Glomerular visceral epithelial cell (primary cell): Measurements from ENCODE around the gene LGI4.
A peak's percentile ranks its signal among the peaks of the same experiment; 100 is the strongest.
"Not testable (repeated sequence)": the region's sequence is repeated elsewhere in the genome, so short reads cannot be mapped to it uniquely, and the experiment has no call there.

Experiments
- DNase-seq: peaks from one replicate; pipeline ENCODE4 v3.0.0-alpha.2; 2016; ENCODE audit errors: extremely low spot score

Gene LGI4

DNA sequence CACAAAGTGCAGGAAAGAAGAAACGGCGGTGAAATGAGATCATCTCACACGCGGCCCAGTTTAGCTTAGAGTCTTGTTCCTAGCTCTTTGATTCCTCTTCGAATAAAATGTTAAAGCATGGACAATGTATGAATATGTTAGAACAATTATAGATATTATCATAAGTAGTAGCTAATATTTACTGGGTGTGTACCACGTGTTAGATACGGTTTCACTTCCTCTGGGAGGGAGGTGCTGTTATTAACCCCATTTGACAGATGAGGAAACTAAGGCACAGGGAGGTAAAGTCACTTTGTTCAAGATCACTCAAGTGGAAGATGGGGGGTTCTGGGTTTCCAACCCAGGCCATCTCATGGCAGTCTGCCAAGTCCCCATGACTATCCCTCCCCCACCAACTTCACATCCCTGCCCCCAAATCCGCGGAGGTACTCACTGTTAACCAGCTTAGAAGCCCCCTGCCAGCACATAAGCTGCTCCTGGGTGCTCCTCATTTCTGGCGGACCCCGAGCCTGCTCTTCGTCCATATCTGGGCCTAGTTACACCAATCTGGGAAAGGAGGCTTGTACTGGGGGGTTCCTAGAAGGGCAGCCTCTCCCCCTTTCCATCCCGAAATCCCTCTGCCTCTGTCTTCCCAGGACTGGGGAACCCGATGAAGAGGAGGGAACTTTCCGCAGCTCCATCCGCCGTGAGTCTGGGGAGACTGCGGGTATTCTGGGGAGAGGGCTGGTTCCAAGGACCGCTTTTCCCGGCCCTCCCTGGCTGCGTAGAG is 7.2 kb upstream of the LGI4 start:
- no peak for DNase-seq

DNA sequence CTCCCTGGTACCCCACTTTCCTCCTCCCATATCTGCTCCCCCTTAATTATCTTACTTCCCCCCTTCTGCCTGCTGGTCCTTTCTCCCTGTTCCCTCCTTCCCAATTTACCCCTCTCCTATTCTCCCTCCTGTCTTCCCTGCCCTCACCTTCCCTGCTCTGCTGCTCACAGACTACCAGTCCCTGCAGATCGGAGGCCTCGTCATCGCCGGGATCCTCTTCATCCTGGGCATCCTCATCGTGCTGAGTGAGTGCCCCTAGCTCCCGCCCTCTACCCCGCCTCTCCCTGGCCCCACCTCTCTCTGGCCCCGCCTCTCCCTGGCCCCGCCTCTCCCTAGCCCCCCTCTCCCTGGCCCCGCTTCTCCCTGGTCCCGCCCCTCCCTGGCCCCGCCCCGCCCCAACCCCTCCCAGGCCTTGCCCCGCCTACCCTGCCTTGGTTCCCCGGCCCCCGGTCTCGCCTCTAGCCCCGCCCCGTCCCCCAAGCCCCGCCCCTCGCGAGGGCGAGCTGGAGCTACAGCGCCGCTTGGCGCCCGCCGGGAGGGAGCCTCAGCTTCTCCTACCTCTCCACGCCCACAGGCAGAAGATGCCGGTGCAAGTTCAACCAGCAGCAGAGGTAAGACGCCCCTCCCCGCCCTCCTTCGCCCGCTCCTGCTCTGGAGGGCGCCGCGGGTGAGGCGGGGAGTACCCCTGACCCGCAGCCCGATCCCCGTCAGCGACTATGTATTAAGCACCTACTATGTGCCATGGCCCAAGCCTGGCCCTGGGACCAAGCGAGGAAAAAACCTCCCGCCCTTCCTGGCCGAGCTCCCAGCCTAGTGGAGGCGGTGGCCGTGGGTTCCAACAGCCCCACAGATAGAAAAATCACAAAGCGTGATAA is 6.3 kb upstream of the LGI4 start:
- DNase-seq = peak; percentile 94

DNA sequence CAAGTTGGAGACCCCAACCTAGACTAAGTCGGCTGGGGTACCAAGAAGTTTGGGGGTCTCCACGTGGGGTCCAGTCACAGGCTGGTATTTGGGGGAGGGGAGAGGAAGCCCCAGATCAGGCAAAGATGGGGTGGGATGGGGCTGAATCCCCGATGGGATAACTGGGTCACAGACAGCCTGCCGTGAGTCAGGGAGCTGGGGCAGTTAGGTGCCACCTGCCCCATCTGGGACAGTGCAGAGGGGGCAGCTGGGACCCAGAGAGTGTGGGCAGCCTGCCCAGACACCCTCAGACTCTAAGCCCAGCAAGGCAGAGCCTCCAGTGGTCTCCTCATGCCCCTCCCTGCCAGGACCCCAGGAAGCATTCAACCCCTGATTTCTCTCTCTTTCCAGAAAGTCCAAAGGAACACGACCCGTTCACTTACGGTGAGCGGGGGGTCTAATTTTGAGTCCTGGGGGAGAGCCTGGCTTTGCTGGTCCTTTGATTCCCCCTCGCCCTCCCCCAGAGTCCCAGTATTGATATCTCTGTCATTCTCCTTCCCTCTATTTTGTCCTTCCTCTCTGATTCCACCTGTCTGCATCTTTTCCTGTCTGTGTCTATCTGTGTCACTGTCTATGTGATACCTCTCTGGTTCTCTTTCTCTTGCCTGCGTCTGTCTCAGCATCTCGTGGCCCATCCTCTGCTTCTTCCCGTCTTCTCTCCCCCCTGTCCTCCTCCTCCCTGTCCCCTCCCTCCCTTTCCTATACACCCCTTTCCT is 5.5 kb upstream of the LGI4 start:
- DNase-seq = no peak

DNA sequence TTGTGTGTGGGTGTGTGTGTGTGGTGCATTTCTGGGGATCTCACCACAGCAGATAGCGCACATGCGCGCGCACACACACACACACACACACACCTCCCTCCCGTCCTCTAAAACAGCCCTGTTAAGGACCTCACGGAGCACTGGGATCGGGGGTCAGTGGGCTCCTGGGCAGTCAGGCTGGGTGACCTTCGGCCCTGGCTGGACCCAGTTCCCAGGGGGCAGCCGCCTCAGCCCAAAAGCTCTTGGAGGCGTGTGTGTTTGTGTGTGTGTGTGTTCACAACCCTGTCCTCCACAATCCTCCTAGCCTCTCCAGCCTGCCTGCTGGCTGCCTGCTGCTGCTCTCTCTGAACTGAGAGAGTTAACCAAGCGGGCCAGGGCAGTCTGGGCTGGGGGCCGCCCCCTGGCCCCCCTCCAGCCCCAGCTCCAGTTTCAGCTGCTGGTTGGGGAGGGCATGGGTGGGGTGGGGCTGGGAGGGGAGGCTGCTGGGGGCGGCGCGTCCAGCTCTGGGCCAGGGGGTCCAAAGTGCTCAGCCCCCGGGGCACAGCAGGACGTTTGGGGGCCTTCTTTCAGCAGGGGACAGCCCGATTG is 3.5 kb upstream of the LGI4 start, which contains the start of gene FXYD1:
FXYD1 (plus strand) TSS at position 520 of the 588 bp plus-strand sequence. CDS start 1,256 bp downstream, outside the sequence.
- DNase-seq = no peak

DNA sequence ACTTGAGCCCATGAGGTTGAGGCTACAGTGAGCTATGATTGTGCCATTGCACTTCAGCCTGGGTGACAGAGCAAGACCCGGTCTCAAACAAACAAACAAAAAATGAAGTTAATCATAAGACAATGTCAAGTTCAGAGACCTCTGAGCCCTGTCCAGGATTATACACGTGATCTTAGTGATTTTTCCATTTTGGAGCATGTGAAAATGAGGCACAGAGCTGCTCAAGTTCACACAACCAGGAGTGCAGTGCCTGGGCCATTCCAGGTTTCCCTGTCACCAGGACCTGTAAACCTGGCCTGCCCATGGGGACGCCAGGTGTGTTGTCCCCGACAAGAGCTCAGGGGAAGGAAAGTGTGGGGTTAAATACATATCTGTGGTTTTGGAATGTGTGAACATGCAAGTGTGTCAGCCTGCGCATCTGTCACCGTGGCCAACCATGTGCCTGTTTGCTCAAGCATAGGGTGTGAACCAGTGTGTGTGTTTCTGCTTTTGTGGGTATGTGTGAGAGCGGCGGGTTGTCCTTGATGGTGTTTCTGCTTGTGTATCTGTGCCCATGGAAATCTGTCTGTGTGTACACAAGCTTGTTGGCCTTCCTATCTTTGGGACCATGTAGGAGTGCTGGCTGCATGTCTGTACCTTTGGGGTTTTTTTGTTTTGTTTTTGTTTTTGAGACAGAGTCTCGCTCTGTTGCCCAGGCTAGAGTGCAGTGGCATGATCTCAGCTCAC is 2.3 kb upstream of the LGI4 start:
- no peak for DNase-seq

DNA sequence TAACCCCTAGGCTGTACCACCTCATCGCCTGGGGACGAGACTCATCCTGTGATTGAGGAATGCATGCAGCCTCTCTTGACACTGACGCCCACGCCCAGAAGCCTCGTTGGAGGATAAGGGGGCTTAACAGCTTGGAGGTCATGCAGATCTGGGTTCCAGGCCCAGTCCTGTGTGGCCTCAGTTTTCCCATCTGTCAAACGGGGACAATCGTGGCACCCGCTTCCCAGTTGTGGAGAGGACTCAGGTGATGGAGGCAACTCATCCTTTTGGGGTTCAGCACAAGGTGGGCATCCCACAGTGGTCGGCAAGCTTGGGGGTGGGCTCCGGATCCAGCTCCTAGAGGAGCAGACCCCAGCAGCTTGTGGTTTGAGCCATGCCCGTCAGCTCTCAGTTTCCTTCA is 1.4 kb upstream of the LGI4 start:
- DNase-seq = no peak

DNA sequence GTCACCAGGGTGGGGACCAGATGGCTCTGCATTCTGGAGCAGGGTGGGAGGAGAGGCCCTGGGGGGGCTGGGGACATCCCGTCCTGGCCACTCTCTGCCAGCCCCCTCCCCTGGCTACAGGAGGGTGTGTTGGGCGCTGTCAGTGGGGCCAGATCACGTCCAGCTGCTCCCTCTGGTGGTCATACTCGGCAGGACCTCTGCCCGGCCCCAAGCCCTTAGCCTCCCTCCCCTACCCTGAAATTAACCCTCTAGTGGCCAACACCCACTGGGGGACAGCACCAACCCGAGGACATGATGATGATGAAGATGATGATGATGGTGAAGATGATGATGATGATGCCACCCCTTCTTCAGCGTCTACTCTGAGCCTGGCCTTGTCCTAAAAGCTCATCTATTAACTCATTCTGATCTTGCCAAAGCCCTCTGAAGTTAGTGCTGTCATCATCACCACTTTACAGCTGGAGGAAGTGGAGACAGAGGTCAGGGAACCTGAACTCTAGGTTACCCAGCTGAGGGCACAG is 590 bp upstream of the LGI4 start:
- peak; percentile 64 for DNase-seq

DNA sequence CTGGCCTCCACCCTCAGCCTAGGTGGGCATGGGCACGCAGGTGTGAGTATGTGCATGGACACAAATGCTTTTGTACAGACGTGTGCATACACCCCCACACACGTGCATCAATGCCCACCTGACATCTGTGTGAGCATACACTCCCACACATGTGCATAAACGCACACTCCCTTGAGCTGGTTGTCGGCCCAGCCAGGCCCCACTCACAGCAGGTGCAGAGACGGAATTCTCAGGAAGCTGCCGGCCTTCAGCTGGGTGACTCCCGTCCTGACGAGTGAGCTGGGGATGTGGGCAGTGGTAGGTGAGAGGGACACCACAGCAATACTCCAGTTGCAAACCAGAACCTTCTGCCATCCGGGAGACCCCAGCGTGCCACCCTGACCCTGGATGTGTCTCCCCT is 1.0 kb downstream of the LGI4 start:
- DNase-seq = no peak

DNA sequence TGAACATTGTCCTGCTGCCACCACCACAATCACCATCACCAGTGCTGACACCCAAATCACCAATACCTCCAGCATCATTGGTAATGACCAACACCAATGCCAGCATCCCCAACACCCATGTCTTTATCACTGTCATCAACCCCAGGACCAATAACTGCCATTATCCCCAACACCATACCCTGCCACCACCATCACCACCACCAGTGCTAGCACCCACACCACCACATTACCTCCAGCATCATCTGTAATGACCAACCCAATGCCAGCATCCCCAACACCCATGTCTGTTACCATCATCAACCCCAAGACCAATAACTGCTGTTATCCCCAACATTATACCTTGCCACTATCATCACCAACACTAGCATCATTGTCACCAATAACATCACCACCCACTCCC is 2.6 kb downstream of the LGI4 start:
- DNase-seq = no peak

DNA sequence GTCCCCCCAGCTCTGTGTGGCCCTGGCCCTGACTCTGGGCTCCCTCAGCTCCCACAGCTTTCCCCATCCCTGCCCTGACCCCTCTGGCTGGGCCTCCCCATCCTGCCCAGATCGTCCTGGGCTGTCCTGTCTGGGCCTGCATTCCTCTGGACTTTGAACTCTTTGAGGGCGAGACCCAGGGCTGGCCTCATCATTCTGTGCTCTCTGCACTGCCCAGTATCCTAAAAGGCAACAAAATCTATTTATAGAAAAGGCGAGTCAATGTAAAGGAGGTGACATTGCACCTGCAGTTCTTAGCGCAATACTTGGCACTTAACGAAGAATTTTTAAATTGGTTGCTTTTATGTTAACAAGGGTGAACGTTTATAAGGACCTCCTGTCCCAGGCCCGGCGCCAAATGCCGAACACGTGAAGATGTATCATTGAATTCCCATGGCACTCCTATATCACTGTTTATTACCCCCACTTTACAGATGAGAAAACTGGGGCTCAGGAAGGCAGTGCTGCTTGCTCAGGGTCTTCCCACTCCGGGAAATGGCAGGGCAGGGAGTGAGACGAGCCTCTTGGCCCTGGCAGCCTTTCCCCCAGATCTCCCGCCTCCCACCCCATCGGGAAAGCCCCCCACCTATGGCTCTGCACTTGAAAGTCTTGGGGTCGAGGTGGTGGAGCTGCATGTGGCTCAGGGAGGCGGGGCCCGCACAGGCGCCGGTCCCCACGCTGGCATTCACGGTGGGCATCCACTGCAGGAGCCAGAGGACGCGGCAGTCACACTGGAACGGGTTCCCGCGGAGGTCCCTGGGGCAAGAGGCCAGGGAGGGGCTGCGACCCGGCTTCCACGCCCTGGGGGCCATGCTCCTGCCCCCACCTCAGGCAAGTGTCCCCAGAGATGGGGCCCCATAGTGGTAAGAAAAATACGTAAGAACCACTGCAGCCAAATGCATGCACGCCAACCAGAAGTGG is 3.8 kb downstream of the LGI4 start:
- DNase-seq = no peak

DNA sequence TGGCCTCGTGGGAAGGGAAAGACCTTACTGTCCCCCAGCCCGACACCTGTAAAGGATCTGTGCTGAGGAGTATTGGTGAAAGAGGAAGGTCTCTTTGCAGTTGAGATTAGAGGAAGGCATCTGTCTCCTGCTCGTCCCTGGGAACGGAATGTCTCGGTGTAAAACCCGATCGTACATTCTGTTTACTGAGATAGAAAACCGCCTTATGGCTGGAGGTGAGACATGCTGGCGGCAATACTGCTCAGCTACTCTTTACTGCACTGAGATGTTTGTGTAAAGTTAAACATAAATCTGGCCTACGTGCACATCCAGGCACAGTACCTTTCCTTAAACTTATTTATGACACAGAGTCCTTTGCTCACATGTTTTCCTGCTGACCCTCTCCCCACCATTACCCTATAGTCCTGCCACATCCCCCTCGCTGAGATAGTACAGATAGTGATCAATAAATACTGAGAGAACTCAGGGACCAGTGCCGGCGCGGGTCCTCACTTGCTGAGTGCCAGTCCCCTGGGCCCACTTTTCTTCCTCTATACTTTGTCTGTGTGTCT is 5.1 kb downstream of the LGI4 start:
- DNase-seq = not testable (repeated sequence)

DNA sequence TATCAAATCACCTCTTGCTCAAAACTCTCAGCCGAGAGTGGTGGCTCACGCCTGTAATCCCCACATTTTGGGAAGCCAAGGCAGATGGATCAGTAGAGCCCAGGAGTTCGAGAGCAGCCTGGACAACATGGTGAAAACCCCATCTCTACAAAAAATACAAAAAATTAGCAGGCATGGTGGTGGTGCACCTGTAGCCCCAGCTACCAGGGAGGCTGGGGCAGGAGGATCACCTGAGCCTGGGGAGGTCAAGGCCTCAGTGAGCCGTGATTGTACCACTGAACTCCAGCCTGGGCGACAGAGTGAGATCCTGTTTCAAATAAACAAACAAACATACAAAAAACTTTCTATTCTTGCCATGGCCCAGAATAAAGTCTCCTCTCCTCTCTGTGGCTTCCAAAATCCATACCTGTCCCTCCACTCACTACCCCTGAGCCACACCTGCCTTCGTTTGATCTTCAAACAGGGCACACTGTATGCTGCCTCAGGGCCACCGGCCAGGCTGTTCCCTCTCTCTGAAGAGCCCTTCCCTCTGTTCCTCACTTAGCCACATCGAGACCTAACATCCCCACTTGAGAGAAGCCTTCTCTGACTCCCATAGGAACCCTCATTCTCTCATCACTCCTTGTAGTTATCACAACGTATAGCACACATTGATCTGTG is 6.3 kb downstream of the LGI4 start:
- no peak for DNase-seq

DNA sequence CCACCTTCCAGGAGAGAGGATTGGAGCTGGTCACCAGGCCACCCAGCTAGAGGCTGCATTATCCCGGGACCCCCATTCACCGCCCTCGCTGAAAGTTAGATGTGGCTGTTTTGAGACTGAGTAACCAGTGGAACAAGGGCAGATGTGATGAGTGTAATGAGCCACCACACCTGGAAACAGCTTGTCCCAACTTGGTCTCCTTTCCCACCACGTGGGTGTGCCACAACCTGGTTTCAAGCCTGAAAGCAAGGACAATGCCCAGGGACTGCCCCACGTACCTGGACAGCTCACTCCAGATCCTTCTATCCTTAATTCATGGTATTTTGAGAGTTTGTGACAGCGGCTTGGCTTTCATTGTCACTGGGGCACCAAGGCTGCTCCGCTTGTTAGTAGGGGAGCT is 7.0 kb downstream of the LGI4 start:
- no peak for DNase-seq

DNA sequence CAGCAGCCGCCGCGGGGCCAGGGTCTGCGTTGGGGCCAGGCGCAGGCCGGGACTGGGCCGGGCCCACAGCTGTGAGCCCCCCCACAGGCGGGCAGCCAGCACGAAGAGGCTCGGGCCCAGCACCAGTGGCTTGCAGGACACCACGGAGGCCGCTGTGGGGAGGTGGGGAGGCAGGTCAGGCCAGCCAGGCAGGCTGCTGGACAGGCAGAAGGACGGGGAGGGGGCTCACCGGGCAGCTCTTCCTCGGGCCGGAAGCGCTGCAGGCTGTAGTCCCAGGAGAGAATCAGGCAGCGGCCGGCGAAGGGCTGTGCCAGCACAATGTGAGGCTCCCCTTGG is 8.3 kb downstream of the LGI4 start:
- no peak for DNase-seq

DNA sequence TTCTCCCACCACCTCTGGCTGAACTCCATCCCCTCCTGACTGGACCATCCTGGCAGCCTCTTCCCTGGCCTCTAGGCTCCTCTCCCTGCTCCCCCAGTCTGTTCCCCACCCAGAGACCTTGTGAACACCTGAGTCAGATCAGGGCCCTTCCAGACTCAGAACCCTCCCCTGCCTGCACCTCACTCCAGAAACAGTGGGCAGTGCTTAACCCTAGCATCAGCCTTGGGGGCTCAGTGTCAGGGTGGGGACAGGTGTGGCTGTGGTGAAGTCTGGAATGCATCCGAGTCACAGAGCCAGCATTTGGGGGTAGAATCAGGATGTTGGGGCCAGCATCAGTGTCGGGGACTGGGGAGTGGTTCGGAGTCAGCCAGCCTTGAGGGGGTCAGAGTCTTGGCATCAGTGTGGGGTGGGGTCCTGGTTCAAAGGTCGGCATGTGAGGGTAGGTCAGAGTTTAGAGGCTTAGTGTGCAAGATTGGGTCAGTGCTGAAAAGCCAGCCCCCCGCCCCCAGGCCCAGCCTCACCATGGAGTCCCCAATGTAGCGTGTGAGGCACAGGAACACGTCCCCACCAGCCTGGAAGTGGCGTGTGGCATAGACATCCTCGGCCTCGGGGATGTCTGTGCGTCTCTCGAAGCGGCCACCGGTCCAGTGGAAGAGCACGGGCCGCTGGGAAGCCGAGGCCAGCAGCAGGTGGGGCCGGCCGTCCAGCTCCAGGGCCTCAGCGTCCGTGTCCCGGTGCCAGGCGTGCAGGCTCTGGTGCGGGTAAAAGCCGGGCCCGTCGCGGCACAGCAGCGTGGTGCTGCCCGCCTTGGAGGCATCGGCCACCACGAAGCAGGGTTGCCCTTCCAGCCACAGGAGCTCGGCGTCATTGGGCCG is 8.9 kb downstream of the LGI4 start:
- DNase-seq = no peak

DNA sequence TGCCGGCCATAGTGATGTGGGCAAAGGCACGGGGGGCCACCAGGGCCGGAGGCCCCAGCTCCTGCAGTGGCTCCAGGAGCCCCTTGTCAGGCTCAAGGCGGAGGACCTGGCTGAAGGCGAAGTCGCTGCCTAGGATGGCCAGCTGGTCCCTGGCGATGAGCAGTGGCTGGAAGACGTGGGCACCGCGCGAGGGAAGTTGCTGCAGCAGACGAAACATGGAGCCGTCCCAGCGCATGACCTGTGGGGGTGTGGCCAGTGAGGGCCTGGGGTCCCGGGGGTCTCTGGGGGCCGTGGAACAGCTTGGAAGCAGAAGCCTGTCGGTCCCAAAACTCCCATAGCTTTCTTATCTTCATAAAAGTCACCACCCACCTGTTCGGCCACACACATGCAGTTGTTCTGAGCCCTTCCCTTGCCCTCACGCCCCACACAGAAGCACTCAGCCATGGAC is 9.6 kb downstream of the LGI4 start:
- DNase-seq = no peak

DNA sequence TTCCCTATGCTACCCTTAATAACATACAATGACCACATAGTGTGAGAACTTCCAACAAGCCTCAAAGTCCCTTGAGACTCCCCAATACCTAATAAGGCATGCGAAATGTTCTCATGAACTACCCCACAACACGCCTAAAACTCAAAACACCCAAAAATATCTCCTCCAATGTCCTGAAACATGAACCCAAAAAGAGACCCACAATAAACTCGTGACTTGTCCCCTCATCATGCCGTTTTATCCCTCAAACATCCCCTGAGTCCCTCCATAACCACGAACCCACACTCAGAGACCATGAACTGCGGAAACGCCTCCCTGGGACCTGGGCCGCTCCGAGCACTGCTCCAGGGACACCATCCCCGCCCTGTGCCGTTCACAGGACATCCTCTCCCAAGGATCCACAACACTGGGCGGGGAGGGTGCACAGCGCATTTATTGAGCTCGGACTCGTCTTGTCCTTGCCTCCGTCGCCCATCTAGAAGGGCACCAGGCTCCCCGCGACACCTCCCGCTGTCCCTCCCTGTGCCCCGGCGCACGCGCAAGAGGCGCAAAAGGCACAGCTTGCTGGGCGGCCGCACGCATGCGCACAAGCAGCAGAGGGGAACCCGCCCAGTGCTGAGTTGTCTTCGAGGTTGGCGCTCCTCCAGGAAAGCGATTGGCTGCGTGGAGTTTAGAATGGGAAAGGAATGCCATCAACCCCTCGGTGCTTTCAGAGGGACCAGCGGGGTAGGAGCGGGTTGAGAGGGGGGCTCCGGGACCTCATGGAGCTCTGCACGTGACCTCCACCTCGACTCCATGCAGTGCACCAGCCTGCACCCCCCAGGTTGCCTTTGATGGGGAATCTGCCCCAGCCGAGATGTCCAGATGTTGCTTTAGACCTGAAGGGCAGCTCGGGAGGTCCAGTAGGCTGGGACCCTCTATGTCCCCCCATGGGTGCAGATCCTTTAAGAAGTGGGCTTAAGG is 10.5 kb downstream of the LGI4 start:
- peak; percentile 94 for DNase-seq
